Loucy (cell line): ENCODE measurements around the gene ZSWIM7.

Experiments used
- H2AFZ ChIP-seq: fragments of 200-600 bp; sonication (generic); 2 replicates; pipeline ENCODE4 v1.6.0; 2016; ENCODE audit warnings: antibody characterized with exemption, mild to moderate bottlenecking, low read length, moderate library complexity
- H3F3A ChIP-seq: fragments of 200-600 bp; 2 replicates; pipeline ENCODE4 v1.6.0; 2016; ENCODE audit warnings: antibody characterized with exemption, low read depth, mild to moderate bottlenecking
- H3K27me3 ChIP-seq: fragments of 200-600 bp; sonication (generic); 2 replicates; pipeline ENCODE4 v1.6.1; 2014; ENCODE audit warnings: low read length, mild to moderate bottlenecking; ENCODE audit not compliant: insufficient read depth, poor library complexity, severe bottlenecking
- H3K36me3 ChIP-seq: fragments of 200-600 bp; sonication (generic); 2 replicates; pipeline ENCODE4 v1.6.1; 2016; ENCODE audit warnings: low read length; ENCODE audit not compliant: insufficient read depth
- H3K4me1 ChIP-seq: fragments of 200-600 bp; sonication (generic); 2 replicates; pipeline ENCODE4 v1.5.1; 2014; ENCODE audit warnings: low read length, mild to moderate bottlenecking; ENCODE audit not compliant: insufficient read depth, poor library complexity, severe bottlenecking
- H3K4me2 ChIP-seq: fragments of 200-600 bp; sonication (generic); 2 replicates; pipeline ENCODE4 v1.6.0; 2014; ENCODE audit warnings: antibody characterized with exemption, low read length, low read depth, mild to moderate bottlenecking; ENCODE audit not compliant: poor library complexity, severe bottlenecking
- H3K4me3 ChIP-seq: fragments of 200-600 bp; sonication (generic); 2 replicates; pipeline ENCODE4 v1.5.1; 2014; ENCODE audit warnings: low read length, mild to moderate bottlenecking, mixed read lengths; ENCODE audit not compliant: poor library complexity, severe bottlenecking
- H3K79me2 ChIP-seq: fragments of 200-600 bp; sonication (generic); 2 replicates; pipeline ENCODE4 v1.6.1; 2014; ENCODE audit warnings: low read length; ENCODE audit not compliant: insufficient read depth
- H3K9ac ChIP-seq: fragments of 200-600 bp; sonication (generic); 2 replicates; pipeline ENCODE4 v1.6.0; 2014; ENCODE audit warnings: mild to moderate bottlenecking, low read depth, low read length, moderate library complexity; ENCODE audit not compliant: poor library complexity, severe bottlenecking
- H3K9me2 ChIP-seq: fragments of 200-600 bp; sonication (generic); replicated peaks from 2 replicates; pipeline ENCODE4 v1.6.1; 2016; ENCODE audit warnings: low read depth, low read length, mixed read lengths
- H3K9me3 ChIP-seq: fragments of 200-600 bp; sonication (generic); 2 replicates; pipeline ENCODE4 v1.6.1; 2014; ENCODE audit warnings: mild to moderate bottlenecking, antibody characterized with exemption, low read length, low read depth; ENCODE audit not compliant: insufficient read depth
- H4K20me1 ChIP-seq: fragments of 200-600 bp; sonication (generic); 2 replicates; pipeline ENCODE4 v1.6.0; 2014; ENCODE audit warnings: antibody characterized with exemption, low read length, mild to moderate bottlenecking; ENCODE audit not compliant: insufficient read depth, poor library complexity, severe bottlenecking
- EZH2phosphoT487 ChIP-seq: fragments of 200-600 bp; IDR thresholded peaks from 2 replicates; pipeline ENCODE4 v1.6.1; 2018; ENCODE audit warnings: antibody characterized with exemption, mild to moderate bottlenecking, moderate library complexity, borderline replicate concordance
- TF ChIP-seq, protein P1 (sequence below): fragments of 200-600 bp; sonication (generic); conservative IDR thresholded peaks from 2 replicates; pipeline ENCODE4 v1.5.1; 2014; ENCODE audit warnings: mild to moderate bottlenecking, antibody characterized with exemption, low read length

Gene ZSWIM7

DNA sequence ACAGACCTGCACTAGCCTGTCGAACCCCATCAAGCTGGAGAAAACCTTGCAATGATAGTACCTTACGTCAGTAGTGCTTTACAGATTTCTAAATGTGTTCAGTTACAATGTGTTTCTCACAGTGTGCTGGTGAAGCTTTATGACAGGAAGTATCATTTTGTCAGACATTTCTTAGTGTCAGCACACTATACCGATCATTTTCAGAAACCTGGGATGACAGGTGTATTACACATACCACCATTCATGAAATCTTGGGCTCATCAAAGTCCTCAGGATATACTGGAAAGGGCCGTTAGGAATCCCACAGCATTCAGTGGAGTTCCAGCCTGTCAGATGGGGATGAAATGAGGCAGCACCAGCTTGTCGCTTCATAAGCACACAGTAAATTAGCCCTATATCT is 27.4 kb upstream of the ZSWIM7 start:
- H3K36me3 ChIP-seq: peaks cover 93% of the 10 kb centered on the region
- no peaks in the 10 kb centered on the region for H3K27me3 ChIP-seq
- H3K9me3 ChIP-seq: no peaks in the 10 kb centered on the region
- H3K4me1 ChIP-seq: no peaks in the 10 kb centered on the region
- H2AFZ ChIP-seq: no peak overlapping the region
- H3K4me3 ChIP-seq: no peak overlapping the region
- no peaks in the 10 kb centered on the region for H3F3A ChIP-seq
- no peaks in the 10 kb centered on the region for H3K9me2 ChIP-seq
- H3K79me2 ChIP-seq: peaks cover 6% of the 10 kb centered on the region; the same call in 1 of the 2 replicates
- TF ChIP-seq EZH2phosphoT487: no peak
- TF ChIP-seq, protein P1, sequence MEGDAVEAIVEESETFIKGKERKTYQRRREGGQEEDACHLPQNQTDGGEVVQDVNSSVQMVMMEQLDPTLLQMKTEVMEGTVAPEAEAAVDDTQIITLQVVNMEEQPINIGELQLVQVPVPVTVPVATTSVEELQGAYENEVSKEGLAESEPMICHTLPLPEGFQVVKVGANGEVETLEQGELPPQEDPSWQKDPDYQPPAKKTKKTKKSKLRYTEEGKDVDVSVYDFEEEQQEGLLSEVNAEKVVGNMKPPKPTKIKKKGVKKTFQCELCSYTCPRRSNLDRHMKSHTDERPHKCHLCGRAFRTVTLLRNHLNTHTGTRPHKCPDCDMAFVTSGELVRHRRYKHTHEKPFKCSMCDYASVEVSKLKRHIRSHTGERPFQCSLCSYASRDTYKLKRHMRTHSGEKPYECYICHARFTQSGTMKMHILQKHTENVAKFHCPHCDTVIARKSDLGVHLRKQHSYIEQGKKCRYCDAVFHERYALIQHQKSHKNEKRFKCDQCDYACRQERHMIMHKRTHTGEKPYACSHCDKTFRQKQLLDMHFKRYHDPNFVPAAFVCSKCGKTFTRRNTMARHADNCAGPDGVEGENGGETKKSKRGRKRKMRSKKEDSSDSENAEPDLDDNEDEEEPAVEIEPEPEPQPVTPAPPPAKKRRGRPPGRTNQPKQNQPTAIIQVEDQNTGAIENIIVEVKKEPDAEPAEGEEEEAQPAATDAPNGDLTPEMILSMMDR: no peak
- no peak overlapping the region for H3K9ac ChIP-seq
- H3K4me2 ChIP-seq: no peak overlapping the region
- H4K20me1 ChIP-seq: peaks cover 16% of the 10 kb centered on the region

DNA sequence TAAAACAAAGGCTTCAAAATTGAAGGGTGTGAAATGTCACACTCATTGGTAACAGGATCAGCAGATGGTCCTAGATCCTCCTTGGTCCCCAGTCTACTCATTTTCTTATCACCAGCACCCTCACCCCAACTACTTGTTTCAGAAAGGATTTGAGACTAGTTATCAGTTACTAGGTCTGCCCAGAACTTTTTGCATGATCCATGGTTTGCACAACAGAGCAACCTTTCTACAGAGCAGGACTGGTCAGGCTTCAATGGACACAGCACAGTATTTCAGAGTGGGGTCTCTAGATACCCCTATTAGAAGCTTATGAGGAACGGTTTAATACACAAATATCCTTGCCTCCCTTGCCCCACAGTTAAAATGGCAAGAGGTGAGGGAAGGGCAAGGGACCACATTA is 25.7 kb upstream of the ZSWIM7 start:
- H2AFZ ChIP-seq: no peak overlapping the region
- H3K4me2 ChIP-seq: no peak overlapping the region
- peaks cover 77% of the 10 kb centered on the region for H3K36me3 ChIP-seq
- H3K79me2 ChIP-seq: peaks cover 17% of the 10 kb centered on the region; the same call in 1 of the 2 replicates
- TF ChIP-seq EZH2phosphoT487: no peak
- TF ChIP-seq, protein P1: no peak
- H4K20me1 ChIP-seq: peaks cover 16% of the 10 kb centered on the region
- no peak overlapping the region for H3K4me3 ChIP-seq
- no peaks in the 10 kb centered on the region for H3K4me1 ChIP-seq
- H3F3A ChIP-seq: no peaks in the 10 kb centered on the region
- H3K9ac ChIP-seq: no peak overlapping the region
- H3K9me2 ChIP-seq: no peaks in the 10 kb centered on the region
- no peaks in the 10 kb centered on the region for H3K27me3 ChIP-seq
- H3K9me3 ChIP-seq: no peaks in the 10 kb centered on the region

DNA sequence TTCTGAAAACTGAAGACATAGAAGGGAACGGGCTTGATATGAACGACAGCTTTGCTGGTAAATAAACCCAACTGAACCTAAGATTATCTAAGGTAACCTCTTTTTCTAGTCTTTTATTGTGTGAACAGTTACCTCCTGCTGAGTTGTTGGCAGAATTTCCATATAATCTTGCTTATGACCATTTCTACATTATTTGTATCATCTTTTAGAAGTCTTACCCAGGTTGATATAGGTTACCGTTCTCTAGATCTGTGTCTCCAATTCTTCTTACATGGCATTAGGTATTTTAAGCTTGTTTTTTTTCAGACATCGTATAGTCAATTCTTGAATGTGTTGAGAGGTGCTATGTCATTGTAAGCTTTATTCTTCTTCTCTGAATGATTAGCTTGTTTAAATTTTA is 24.4 kb upstream of the ZSWIM7 start:
- H3K27me3 ChIP-seq: no peaks in the 10 kb centered on the region
- no peaks in the 10 kb centered on the region for H3K9me3 ChIP-seq
- no peak overlapping the region for H2AFZ ChIP-seq
- H3K4me3 ChIP-seq: no peak overlapping the region
- H3F3A ChIP-seq: no peaks in the 10 kb centered on the region
- H4K20me1 ChIP-seq: peaks cover 14% of the 10 kb centered on the region
- H3K4me2 ChIP-seq: no peak overlapping the region
- no peaks in the 10 kb centered on the region for H3K9me2 ChIP-seq
- TF ChIP-seq EZH2phosphoT487: no peak
- TF ChIP-seq, protein P1: no peak
- H3K36me3 ChIP-seq: peaks cover 69% of the 10 kb centered on the region
- H3K79me2 ChIP-seq: peaks cover 26% of the 10 kb centered on the region; the same call in 1 of the 2 replicates
- H3K9ac ChIP-seq: no peak overlapping the region
- no peaks in the 10 kb centered on the region for H3K4me1 ChIP-seq
